ENCODE results near the gene SIKE1. TPM values are rescaled to one million over a fixed set of nuclear protein-coding genes. Genes with fewer than 3 reads are reported as not detected.
"Not testable (repeated sequence)": the region's sequence is repeated elsewhere in the genome, so short reads cannot be mapped to it uniquely, and the experiment has no call there.

The SIKE1 gene
- 52.0 and 60.0 TPM in 2 replicates for total RNA-seq
- long read RNA-seq, full-length matches to known transcripts, result 77 of 97 reads
- long read RNA-seq, partial matches to known transcripts, result 5 of 97 reads
- long read RNA-seq, other reads (novel, unspliced or antisense), result 15 of 97 reads

GRCh38 chr1:114780344-114781226 is at the start of gene SIKE1:
Gene SIKE1 (minus strand): TSS chr1:114780685. CDS start chr1:114780607, 78 bp downstream.
- H3K36me3 Mint-ChIP-seq (ENCODE audit: insufficient read depth), result peaks cover 11% of the 10 kb centered on the region
- peaks cover 29% of the 10 kb centered on the region for H3K27me3 Mint-ChIP-seq
- TF ChIP-seq, protein P1, sequence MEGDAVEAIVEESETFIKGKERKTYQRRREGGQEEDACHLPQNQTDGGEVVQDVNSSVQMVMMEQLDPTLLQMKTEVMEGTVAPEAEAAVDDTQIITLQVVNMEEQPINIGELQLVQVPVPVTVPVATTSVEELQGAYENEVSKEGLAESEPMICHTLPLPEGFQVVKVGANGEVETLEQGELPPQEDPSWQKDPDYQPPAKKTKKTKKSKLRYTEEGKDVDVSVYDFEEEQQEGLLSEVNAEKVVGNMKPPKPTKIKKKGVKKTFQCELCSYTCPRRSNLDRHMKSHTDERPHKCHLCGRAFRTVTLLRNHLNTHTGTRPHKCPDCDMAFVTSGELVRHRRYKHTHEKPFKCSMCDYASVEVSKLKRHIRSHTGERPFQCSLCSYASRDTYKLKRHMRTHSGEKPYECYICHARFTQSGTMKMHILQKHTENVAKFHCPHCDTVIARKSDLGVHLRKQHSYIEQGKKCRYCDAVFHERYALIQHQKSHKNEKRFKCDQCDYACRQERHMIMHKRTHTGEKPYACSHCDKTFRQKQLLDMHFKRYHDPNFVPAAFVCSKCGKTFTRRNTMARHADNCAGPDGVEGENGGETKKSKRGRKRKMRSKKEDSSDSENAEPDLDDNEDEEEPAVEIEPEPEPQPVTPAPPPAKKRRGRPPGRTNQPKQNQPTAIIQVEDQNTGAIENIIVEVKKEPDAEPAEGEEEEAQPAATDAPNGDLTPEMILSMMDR (IDR thresholded peaks at IDR 0.05; ENCODE audit: unreplicated experiment), result peak; percentile 11
- DNase-seq (ENCODE audit: low spot score, unreplicated experiment), result peak; percentile 75
- peaks cover 9% of the 10 kb centered on the region for H3K4me1 Mint-ChIP-seq (ENCODE audit: low read depth)
- H3K9me3 Mint-ChIP-seq (ENCODE audit: low read depth), result no peaks in the 10 kb centered on the region
- H3K4me3 Mint-ChIP-seq (ENCODE audit: low read depth), result peak within 1 kb of the TSS; percentile 100
- H3K27ac Mint-ChIP-seq, result peak within 1 kb of the TSS; percentile 99

DNA sequence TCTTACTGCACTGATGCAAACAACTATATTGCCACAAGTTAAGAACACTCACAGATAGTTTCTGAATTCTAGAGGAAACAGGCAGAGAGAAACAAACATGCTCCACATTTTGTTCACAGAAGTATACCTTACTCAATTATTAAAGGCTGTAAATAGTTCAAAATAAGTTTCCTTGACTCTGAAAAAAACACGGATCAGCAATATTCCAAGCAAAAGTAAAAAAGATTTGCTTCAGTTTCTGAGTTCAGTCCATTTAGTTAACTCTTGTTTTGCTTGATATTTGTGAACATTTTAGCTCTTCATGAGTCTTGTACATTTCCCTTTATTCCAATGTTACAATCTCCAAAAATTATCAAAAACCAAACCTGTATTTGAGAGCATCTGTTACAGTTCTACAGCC is 49.6 kb upstream of the SIKE1 start:
- H3K4me3 Mint-ChIP-seq (ENCODE audit: low read depth); H3K27ac Mint-ChIP-seq; H3K27me3 Mint-ChIP-seq; H3K36me3 Mint-ChIP-seq (ENCODE audit: insufficient read depth); H3K9me3 Mint-ChIP-seq (ENCODE audit: low read depth); DNase-seq (ENCODE audit: low spot score, unreplicated experiment); H3K4me1 Mint-ChIP-seq (ENCODE audit: low read depth): not testable (repeated sequence)

DNA sequence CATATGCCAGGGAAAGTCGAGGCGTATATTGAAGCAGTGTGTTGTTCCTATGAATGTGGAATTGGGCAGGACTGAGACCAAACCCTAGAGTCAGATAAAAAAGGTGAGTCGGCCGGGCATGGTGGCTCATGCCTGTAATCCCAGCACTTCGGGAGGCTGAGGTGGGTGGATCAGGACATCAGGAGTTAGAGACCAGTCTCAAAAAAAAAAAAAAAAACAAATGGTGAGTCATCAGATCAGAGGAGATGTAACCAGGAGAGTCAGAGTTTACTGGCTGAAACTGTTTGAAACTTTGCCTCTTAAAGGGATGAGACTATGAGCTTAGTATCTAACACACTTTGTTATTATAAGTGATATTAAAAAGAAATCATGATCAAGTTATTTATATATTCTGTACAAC is 47.8 kb upstream of the SIKE1 start:
- TF ChIP-seq, protein P1 (IDR thresholded peaks at IDR 0.05; ENCODE audit: unreplicated experiment), result no peak
- Mint-ChIP-seq H3K4me1 (ENCODE audit: low read depth) (no peaks in the 10 kb centered on the region), H3K9me3 (ENCODE audit: low read depth) (peaks cover 15% of the 10 kb centered on the region), H3K36me3 (ENCODE audit: insufficient read depth) (no peaks in the 10 kb centered on the region), H3K27me3 (no peaks in the 10 kb centered on the region), H3K4me3 (ENCODE audit: low read depth) (no peak overlapping the region), H3K27ac (no peak overlapping the region)
- DNase-seq (ENCODE audit: low spot score, unreplicated experiment), result no peak

GRCh38 chr1:114821978-114822377 is 41.5 kb upstream of the SIKE1 start:
- H3K27ac Mint-ChIP-seq, result no peak overlapping the region
- no peak for DNase-seq (ENCODE audit: low spot score, unreplicated experiment)
- H3K27me3 Mint-ChIP-seq, result no peaks in the 10 kb centered on the region
- H3K4me3 Mint-ChIP-seq (ENCODE audit: low read depth), result no peak overlapping the region
- H3K36me3 Mint-ChIP-seq (ENCODE audit: insufficient read depth), result no peaks in the 10 kb centered on the region
- no peaks in the 10 kb centered on the region for H3K4me1 Mint-ChIP-seq (ENCODE audit: low read depth)
- TF ChIP-seq, protein P1 (IDR thresholded peaks at IDR 0.05; ENCODE audit: unreplicated experiment), result no peak
- H3K9me3 Mint-ChIP-seq (ENCODE audit: low read depth), result peaks cover 33% of the 10 kb centered on the region

- DNase-seq (ENCODE audit: low spot score, unreplicated experiment), result no peak
These were observed 39.9 kb upstream of the SIKE1 start for GRCh38 chr1:114820392-114820791.

More at GRCh38 chr1:114820392-114820791, 39.9 kb upstream of the SIKE1 start:
- no peaks in the 10 kb centered on the region for H3K4me1 Mint-ChIP-seq (ENCODE audit: low read depth)
- peaks cover 29% of the 10 kb centered on the region for H3K9me3 Mint-ChIP-seq (ENCODE audit: low read depth)
- H3K36me3 Mint-ChIP-seq (ENCODE audit: insufficient read depth), result no peaks in the 10 kb centered on the region
- TF ChIP-seq, protein P1 (IDR thresholded peaks at IDR 0.05; ENCODE audit: unreplicated experiment), result no peak
- no peaks in the 10 kb centered on the region for H3K27me3 Mint-ChIP-seq
- no peak overlapping the region for H3K4me3 Mint-ChIP-seq (ENCODE audit: low read depth)
- no peak overlapping the region for H3K27ac Mint-ChIP-seq
